K562 treated with DMSO at 1 percent for 24 hours (cell line): ENCODE data around the gene GUK1. TPM values are rescaled to one million over a fixed set of nuclear protein-coding genes. Genes with fewer than 3 reads are reported as not detected.

Experiments
- total RNA-seq: library from RNA; unstranded; fragments of 300-600 nt; gene quantifications from 2 replicates; pipeline ENCODE4 v1.2.3, GENCODE V29; 2022; ENCODE audit warnings: low read depth; ENCODE audit not compliant: insufficient read depth

GUK1 gene, protein sequence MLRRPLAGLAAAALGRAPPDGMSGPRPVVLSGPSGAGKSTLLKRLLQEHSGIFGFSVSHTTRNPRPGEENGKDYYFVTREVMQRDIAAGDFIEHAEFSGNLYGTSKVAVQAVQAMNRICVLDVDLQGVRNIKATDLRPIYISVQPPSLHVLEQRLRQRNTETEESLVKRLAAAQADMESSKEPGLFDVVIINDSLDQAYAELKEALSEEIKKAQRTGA
- total RNA-seq = 547 and 581 TPM in 2 replicates

DNA sequence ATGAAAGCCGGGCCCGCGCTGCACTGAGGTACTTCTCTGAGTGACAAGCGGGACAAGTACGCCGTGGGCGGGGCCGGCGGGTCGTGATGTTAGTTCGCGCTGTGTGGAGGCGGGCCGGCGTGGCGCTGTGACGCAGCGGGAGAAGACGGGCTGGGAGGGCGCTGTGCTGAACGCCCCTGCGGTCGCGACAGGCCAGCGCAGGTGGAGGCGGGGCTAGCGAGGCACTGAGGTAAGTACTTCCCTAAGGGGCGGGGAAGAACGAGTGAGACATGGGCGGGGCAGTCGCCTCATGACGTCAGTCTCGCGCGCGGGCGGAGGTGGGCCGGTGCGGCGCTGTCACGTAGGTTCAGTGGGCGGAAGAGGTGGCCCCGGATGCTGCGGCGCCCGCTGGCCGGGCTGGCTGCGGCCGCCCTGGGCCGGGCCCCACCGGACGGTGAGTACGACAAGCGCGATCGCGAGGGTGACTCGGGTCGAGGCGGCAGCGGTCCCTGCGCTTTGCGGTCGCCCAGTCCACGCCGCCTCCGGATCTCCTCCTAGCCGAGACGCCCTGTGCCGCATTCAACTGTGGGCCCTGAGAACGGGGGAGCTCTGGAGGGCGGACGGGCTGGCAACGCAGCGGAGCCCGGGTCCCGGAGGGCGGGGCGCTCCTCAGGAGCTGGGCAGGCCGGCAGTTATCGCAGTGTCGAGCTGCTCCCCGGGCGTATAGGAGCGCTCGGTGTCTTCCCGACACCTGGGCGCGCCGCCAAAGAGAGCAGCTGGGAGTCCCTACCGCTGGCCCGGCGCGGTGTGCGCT, at the start of gene GUK1:
GUK1 (plus strand) TSS at position 349 of the 793 bp plus-strand sequence; CDS start at position 373, 24 bp downstream.

DNA sequence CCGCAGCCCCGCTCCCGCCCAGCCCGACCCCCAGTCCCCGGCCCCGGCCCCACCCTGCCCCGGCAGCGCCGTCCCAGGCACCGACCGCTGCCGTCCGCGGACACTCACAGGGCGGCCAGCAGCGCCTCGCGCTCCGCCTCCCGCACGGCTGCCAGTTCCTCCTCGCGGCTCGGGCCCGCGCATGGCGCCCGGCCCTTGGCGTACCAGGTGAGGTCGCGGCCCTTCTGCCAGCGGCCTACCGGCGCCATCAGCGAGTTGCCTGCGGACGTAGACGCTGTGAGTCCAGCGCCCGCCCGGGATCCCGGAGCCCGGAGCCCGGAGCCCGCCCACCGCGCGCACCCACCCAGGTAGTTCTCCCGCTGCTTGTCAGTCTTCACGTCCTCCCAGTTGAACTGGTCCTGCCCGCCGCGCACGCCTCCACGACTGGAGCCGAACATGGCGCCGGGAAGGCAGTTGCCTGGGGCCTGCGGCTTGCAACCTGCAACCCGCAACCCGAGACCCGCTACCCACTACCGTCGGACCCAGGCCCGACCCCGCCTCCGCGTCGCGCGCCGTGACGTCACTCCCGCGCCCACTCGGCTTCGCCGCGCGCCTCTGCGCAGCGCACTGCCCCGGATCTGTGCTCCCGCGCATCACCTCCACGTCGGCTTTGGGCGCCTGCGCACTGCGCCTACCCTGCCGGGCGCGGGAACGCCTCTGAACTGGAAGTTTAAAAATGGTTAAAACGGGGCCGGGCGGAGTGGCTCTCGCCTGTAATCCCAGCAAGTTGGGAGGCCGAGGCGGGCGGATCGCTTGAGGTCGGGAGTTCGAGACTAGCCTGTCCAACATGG, 37.1 kb upstream of the GUK1 start, which contains the start of gene C1orf35:
C1orf35 (minus strand) TSS at position 535 of the 830 bp plus-strand sequence; CDS start at position 437, 98 bp downstream.

DNA sequence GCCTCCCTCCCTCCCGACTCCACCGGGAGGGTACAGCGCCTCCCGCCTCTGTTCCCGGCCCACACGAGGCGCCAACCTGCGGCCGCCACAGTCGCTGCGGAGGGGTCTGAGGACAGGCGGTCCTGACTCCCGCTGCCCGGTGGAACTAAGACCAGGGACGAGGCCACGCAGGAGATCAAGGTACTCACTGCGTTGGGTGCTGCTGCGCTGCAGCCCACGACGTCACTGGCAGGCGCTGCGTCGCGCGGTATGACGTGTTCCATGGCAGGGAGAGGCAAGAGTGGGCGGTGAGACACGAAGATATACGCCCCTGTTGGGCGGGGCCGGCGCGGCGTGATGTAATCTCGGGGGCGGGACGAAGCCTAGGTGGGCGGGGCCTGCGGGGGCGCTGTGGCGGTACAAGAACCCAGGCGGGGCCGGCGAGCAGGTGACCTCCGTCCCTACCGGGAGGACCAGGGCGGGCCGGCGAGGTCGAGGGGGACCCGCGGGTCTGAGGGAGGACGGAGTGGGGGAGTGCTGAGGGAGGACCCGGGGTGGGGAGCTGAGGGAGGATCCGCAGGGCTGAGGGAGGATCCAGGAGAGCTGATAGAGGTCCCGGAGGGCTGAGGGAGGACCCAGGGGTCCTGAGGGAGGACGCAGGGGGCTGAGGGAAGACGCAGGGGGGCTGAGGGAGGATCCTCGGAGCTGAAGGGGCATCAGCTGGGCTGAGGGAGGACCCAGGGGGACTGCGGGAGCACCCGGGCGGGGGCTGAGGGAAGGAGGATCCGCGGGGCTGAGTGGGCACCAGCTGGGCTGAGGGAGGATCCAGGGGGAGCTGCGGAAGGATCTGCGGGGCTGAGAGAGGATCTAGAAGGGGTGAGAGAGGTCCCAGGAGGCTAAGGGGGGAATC, 30.8 kb upstream of the GUK1 start, which contains the start of gene MRPL55:
MRPL55 (minus strand) TSS at position 227 of the 889 bp plus-strand sequence. CDS start 1,039 bp downstream, outside the sequence.

DNA sequence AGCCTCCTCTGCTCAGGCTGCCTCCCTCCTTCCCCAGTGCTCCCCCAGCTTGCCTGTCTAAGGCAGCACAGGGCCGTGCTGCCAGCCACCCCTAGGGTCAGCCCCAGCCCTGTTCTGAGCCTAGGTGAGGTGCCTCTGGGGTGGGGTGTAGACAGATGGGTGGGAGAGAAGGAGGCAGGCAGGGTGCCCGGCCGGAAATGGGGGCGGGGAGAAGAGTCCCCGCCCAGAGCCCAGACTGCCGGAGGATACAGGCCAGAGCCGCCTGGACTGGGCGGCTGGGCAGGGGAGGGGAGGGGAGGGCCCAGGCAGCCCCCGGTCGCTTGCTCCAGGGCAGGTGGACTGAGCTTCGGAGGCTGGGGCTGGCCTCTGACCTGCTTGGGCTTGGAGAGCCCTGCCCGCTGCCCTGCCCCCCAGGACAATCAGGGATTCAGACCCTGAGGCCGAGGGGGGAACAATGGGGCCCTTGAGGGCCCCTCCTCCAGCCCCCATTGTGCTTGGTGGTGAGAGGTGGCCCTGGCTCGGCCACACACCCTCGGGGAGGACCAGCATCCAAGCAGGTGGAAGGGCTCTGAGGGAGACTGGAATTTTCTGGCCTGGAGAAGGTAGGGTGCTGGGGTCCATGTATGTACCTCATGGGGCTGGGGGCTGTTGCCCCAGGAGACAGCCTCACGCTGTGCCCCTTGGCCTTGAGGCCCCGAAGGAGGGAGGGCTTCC, 9.5 kb downstream of the GUK1 start, which contains the start of gene GJC2:
GJC2 (plus strand) TSS at position 525 of the 714 bp plus-strand sequence. CDS start 7,829 bp downstream, outside the sequence.

DNA sequence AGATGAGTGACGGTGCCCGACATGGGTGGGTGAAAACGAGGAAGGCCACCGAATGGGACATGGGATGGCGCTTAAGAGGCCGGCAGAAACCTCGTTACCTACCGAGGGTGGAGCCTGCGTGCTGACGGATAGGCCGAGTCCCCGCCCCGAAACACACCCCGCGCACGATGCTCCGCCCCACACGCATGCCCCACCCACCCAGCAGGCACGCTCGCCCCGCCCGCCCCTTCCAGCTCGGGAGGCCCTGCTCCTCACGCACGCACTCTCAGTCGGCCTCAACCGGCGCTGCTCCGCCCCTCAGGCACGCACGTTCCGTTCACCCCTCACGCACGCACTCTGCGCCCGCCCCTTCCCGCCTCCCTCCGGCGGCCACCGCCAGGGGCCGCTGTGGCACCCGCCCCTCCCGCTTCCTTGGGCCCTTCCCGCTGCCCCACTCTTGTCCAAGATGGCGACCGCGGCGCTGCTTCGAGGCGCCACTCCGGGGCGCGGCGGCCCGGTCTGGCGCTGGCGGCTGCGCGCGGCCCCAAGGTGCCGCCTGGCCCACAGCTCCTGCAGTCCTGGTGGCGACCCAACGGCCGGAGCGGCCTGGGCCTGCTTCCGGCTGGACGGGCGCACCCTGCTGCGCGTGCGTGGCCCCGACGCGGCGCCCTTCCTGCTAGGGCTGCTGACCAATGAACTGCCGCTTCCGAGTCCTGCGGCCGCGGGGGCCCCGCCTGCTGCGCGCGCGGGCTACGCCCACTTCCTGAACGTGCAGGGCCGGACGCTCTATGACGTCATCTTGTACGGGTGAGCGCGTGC, 25.5 kb downstream of the GUK1 start, which contains the start of gene IBA57:
IBA57 (plus strand) TSS at position 433 of the 798 bp plus-strand sequence; CDS start at position 446, 13 bp downstream.

Other genes starting within 250 kb of the GUK1 start
- gene WNT9A, start 192.3 kb upstream of the GUK1 start, total RNA-seq = 0.49 and 0.68 TPM in 2 replicates
- not detected in 2 replicates for gene WNT3A, start 133.3 kb upstream of the GUK1 start, total RNA-seq
- 616 and 659 TPM in 2 replicates for gene ARF1, start 57.6 kb upstream of the GUK1 start, total RNA-seq
- 55.5 and 62.4 TPM in 2 replicates for gene C1orf35, start 37.0 kb upstream of the GUK1 start, total RNA-seq
- gene MRPL55, start 31.0 kb upstream of the GUK1 start, total RNA-seq = 145 and 149 TPM in 2 replicates
- gene GJC2, start 9.7 kb downstream of the GUK1 start, total RNA-seq = 0.28 and 0.57 TPM in 2 replicates
- 6.7 and 6.8 TPM in 2 replicates for gene IBA57, start 25.5 kb downstream of the GUK1 start, total RNA-seq
- gene OBSCN, start 67.8 kb downstream of the GUK1 start, total RNA-seq = 12.4 and 12.6 TPM in 2 replicates